Activated CD8-positive, alpha-beta memory T cell treated with anti-CD3 and anti-CD28 coated beads, Interleukin-2, amount 50 U/mL, for 4 hours (primary cell): ENCODE measurements around the gene SENP1.

Experiments used
- DNase-seq: peaks from one replicate; pipeline ENCODE4 v3.0.0-alpha.2; 2020

Gene SENP1

DNA sequence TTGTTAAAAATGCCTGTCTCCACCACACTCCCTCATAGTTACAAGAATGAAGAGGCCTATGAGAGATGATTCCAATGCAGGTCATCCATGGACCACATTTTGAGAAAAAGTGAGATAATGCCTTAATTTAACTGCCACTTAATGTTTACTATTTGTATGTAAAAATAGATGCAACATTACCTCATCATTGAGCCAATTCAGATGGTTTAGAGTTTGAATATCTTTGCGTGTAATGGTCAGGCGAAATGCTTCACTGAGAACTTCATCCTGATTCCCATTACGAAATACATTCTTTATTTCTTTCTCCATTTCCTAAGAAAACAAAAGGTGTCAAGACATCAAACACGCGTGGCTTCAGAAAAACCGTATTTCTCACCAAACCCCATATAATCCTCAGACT lies 42.3 kb downstream of the SENP1 start:
- DNase-seq = no peak

DNA sequence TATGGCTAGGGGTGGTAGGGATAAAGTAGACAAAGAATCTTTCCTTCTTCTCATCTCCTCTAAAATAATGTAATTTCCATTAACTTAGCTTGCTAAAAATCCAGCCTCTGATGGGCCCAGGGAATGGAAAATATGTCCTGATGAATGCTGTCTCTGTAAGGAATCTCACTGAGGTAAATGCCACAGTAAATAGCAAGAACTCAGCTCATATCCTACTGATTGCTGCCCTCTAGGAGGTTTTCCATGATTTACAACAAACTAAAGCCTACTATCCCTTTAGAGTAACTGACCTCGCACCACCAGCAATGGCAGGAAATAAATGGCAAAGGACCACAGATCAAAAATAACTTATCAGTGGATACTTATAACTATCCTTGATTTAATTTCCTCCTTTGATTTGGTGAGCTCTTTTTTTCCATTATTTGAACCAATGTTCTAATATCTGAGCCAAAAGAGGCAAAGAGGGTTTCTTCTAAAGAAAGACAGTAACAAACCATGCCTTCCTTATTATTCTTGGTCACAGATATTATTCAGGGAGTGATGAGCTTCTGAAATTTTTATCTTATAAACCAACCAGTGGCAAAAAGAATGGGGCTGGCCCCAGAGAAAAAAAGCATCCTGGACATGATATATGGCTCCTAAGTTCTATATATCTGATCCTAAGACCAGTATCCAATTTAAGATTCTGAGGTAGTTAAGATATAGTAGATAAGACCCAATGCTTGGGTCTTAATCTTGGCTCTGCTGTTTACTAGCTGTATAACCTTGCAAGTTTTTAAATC lies 43.8 kb downstream of the SENP1 start:
- DNase-seq = no peak

DNA sequence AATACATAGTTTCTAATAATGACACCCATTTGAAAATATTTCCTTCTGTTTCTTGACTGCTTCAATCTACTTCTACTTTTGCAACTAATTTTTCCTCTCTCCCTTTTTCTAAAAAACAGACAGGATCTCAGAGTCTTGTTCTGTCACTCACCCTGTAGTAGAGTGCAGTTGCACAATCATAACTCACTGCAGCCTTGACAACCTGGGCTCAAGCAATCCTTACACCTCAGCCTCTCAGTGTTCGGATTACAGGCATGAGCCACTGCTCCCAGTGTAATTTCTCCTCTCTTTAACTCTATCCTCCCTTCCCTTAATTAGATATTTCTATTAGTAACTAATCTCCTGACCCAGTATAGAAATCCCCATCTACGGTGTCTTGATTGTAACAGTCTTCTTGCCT lies 45.4 kb downstream of the SENP1 start:
- DNase-seq = no peak

DNA sequence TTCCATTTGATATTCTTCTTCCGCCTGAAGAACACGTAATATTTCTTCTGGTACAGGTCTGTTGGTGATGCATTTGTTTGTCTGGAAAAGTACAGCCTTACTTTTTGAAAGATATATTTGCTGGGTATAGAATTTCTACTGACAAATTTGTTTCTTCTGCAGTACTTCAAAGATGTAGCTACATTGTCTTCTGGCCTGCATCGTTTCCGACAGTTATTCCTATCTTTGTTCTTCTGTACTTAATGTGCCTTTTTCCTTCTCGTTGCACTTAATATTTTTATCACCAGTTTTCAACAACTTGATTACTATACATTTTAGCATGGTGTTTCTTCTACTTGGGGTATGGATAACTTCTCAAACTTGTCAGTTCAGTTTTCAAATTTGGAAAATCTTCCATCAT lies 47.1 kb downstream of the SENP1 start:
- no peak for DNase-seq

DNA sequence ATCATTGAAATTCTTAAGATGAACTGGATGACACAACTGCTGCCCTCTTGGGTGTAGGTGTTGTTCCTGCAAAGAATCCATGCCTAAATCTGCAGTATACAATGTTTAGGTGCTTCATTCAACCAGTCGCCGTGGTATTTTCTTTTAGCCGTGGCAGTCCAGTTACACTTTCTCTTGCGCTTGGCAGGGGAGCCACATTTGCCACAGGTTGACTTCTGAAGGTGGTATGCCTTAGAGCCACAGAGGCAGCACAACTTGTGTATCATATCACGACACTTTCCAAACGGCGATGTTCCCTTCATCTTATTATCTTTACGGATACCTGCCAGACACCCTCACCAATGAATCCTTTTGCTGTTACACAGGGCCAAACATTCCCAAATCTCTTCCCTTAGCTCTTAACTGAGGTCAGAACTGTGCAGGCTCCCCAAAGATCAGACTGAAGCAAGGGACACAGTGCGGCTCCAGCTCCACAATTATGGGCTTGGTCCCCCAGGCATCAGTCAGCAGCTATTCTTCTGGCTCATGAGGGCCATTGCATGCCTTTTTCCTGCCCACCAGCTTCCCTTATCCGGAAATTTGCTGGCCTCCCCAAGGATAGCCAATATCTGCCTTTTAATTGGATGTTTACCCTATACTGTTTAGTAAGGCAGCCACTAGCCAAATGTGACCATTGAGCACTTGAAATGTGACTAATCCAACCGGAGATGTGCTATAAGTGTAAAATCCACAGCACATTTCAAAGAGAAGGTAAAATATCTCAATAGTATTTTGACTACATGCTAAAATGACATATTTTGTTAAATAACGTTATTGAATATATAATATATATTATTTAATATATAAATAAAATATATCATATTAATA lies 50.7 kb downstream of the SENP1 start:
- DNase-seq = no peak

DNA sequence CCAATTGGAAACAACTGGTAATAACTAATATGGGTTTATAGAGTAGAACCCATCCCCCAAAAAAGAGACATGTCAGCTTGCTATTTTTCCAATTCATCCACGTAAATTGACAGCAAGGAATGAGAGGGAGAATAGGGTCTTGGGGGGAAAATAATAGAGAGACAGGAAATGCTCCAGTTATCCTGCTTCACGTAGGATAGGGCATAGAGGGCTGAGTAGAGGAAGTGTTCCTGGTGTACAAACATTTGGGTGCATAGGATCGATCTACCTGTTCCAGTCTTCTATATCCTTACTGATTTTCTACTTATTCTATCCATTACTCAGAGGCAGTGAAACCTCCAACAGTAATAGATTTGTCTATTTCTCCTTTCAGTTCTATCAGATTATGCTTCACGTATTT lies 52.0 kb downstream of the SENP1 start:
- no peak for DNase-seq

DNA sequence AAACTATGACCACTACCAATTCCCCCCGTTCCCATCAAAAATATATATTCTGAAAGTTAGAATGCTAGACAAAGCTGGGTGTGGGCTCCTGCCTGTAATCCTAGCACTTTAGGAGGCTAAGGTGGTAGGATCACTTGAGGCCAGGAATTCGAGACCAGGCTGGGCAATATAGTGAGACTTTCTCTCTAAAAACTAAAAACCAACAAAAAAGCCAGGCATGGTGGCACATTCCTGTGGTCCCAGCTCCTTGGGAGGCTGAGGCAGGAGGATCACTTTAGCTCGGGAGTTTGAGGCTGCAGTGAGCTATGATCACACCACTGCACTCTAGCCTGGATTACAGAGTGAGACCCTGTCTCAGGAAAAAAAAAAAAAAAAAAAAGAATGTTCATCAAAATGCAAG lies 52.8 kb downstream of the SENP1 start:
- DNase-seq = no peak

DNA sequence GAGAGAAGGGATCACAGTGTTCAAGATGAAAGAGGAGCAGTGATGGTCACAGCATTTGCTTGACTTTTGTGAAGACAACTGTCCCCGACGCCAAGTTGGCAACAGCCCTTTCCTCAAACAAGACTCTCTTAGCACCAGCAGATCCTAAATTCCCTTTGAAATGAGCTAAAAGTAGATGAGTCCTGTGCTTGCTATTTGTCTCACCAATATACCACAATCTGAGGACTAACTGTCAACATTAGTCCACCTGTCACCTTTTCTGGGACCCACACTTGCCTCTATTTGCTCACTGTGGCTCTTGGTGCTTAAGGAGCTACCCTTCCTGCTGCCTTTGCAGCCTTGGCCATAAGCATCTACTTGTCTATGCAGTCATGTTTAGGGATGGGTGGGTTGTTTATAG lies 54.2 kb downstream of the SENP1 start:
- no peak for DNase-seq

DNA sequence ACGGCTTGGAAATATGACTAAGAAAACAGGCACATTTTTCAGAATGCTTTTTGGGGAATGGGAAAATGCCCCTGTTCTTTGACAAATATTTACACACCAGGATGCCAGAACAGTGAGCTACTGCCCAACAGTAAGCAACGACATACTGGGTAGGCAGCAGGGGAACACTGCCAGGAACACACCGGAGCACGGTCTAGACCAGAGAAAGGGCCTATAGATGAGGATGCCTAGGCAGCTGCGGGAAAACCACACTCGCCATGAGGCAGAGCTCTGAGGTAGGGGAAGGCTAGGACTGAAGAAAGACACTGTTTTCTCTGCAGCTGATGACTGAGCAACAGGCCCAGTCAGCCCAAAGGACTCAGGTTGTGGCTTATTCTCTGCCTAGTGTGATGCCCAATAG lies 55.7 kb downstream of the SENP1 start:
- no peak for DNase-seq

DNA sequence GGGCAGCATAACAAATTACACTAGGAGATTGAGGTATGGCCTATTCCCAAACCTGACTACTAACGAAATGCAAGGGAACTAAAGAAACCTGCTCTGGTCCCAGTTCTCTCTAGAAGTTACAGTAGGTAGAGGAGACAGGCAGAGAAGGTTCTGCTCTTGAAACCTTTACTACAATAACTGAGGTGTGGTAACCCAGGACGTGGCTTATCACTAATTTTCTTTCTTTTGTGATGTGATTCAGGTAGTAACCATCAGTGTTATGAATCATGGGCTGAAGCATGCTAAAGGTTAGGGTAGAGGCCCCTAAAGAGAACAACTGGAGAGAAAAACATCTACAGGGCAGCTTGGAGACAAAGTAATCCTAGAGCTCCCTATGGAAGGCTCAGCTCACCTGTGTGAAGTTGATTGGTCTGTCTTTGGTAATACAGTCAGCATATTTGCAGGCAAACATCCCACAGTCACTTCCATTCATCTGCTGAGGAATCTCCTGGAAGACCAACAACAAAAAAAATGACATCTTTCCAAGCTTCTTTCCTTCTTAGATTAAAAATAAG lies 59.8 kb downstream of the SENP1 start:
- DNase-seq = no peak

DNA sequence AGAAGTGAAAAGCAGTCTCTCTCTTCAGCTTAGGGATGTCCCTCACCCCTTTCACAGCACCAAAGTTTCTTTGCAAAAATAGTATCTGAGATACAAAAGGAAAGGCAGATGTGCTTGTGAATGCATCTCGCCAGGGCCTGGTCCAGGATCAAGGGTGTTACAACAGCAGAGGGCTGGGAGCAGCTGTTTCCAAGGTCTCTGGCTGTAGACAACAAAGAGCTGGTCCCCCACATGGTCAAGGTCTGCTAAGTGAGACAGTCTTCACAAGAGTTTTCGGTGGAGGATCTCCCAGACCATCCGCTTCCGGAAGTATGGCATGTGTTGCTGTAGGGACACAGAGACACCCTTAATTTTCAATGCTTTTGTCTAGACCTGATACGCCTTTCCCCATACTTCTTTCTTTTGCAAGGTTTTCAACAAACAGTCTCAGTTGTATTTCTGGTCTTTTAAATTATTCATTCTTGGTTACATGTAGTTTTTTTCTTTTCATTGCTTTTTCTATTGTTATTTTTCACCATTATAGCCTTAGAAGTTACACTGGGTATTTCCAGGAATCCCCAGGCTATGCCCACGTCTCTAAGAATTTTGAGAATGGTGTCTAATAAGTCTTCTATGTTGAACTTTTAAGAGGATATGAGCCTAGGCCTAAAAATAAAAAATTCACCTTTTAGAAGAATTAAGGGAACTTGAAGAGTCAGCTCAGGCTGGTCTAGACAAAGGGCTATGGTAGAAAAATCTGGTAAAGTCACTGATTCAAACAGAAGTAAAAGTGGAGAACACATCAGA lies 60.6 kb downstream of the SENP1 start:
- no peak for DNase-seq

DNA sequence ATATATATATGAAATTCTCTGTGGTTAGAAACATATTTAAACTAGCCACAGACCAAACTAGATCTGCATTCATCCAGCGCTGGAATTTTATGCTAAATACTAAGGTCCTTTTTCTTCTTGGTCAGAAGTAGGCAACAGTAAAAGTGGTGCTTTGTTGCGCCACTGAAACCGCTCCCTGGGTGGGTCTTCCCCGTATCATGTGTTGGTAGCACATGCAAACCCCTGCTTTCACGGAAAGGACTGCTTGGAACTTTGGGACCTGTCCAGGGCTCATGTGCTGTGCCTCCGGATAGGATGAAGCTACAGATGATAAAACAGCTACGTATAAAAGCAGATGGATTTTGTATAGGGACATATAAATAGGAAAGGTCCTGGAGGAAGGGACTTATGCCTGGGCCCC lies 61.5 kb downstream of the SENP1 start:
- no peak for DNase-seq

DNA sequence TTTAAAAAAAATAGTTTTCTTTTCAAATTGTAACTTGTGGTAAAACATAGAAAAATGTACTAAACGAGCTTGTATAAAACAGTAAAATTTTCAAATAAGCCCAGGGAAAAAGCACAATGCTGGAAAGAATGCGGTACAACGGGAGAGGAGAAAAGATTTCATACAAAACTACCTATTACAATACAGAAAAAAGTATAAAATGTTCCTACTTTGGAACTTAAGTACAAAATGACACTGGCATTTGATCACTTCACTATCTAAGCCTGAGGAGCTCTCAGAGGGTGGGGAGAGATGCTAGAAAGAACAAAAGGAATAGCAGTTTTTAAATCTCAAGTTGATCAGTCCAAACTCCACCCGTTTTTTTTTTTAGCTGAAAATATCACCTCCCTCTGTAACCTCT lies 62.1 kb downstream of the SENP1 start:
- DNase-seq = no peak

DNA sequence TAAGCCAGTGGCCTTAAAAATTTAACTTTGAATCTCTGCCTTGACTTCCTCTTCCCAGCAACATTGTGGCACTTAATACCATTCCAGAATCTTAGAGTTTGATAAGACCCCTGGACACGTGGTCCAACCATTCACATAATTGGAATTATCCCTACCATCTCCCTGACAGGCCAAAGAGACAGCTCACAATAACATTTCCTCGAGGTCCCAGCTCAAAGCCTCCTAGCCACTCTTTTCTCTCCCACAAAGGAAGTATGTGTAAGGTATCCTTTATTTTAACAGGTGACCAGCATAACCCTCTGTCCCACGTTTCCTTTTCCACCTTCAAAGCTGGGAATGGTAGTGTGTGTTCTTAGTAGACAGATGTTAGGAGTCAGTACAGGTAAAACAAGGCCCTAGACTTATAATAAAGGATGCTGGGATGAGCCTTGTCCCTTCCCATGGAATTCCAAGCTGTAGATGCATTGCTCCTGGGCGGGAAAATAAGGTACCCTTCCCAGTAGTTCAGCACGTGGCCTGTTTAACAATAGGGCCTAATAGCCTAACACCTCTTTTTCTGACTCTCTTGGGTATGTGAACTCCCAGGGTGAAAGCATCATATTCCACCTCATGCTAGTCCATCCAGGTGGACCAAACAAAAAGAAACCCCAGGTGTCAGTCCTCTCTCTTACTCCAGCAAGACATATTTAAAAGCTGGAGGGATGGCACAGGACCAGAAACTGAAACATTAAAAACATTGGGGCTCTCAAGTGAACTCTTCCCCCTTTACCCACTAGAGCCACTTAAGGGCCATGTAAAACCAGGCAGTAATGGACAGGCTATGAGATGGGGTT lies 64.1 kb downstream of the SENP1 start:
- no peak for DNase-seq

DNA sequence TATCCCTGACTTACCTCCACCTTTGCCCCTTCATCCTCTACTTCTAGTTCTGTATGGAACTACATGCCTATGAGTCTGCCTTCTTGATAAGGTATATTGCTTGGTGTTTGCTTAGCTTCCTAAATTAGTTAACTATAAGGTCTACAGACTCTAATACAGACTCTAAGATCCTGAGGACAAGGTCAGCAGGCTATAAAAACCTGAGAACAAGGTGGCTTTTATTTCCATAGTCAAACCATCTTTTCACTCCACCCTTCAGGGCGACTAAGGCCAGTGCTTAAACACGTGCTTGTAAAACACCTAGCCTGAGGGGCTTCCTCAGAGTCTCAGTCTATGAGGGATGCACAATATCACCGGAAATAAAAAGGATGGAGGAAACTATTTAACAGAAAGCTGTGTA lies 65.5 kb downstream of the SENP1 start:
- DNase-seq = no peak

DNA sequence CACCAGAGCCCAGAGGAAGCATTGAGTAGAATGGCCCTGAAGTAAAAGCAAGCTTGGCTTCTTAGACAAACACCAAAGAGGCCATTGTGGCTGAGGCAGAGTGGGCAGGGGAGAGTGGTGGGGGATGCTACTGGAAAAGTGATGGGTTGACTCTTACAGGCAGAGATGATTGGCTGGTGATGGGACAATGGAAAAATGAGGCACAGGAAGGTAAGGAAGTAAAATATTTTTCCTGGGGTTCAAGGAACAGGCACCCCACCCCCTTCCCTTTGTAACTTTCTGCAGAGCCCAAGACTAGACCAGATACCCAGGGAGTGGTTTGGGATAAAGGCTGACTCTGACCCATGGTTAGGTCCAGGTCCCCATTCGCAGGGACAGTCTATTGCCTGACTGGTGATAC lies 66.7 kb downstream of the SENP1 start:
- DNase-seq = no peak

DNA sequence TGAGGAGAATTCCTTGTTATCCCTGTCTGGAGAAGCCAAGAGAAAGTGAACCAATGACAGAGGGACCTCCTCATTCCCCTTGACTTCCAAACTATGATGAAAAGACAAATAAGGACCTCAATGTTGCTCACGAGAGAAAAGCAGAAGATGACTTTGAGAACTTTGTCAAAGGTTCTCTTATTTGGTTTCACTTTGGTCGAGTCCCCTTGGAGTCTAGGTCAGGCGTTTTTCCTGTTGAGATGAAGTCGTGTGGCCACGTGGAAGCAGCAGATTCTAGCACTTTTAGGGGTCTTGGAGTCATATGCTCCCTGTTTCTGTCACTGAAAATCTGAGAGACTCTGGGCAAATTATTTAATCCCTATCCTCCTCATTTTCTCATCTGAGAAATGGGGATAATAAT lies 67.8 kb downstream of the SENP1 start:
- DNase-seq = no peak

DNA sequence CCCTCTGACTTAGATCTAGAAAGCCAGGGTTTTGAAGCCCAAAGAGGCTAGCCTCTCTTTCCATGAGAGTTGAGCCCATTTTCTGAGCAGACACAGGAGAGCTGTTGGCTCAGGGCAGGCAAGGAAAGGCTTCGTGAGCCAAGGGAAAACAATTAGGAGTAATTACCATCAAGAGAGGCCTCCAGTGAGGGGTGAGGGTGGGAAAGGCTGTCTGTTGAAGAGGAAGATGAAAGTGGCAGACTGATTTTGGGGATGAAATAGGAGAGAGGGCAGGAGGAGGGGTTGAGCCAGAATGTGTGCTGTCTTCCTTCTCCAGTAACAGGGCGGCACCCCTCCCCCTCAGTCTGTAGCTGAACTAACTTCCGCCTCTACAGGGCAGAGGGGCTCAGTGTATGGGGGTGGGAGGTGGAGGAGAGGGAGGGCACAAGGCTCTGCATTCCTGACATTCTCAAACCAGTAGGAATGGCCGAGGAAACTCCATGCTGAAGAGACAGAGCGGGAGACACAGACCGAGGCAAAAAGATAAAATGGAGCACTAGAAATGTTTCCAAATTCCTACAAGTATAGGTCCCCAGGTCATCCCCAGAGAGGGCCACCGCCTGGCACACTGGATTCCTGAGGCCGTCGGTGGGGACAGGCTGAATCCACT lies 68.5 kb downstream of the SENP1 start:
- no peak for DNase-seq

DNA sequence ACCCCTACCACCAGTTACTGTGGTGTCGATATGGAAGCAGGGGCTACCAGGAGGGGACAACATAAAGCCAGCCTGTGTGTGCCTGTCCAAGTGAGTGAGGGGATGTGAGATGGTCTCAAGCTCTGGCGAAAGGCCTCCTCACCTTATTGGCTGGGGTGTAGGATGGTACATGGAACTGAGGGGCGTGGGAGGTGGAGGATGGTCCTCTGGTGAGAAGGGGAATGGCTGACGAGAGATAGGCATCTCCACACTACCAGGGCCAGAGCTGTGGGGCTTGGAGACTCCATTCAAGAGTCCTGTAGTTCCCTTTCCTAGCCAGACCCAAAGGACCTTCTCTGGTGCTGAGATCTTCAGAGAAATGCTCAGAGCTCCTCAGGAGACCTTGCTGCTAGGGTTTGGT lies 69.1 kb downstream of the SENP1 start:
- no peak for DNase-seq

DNA sequence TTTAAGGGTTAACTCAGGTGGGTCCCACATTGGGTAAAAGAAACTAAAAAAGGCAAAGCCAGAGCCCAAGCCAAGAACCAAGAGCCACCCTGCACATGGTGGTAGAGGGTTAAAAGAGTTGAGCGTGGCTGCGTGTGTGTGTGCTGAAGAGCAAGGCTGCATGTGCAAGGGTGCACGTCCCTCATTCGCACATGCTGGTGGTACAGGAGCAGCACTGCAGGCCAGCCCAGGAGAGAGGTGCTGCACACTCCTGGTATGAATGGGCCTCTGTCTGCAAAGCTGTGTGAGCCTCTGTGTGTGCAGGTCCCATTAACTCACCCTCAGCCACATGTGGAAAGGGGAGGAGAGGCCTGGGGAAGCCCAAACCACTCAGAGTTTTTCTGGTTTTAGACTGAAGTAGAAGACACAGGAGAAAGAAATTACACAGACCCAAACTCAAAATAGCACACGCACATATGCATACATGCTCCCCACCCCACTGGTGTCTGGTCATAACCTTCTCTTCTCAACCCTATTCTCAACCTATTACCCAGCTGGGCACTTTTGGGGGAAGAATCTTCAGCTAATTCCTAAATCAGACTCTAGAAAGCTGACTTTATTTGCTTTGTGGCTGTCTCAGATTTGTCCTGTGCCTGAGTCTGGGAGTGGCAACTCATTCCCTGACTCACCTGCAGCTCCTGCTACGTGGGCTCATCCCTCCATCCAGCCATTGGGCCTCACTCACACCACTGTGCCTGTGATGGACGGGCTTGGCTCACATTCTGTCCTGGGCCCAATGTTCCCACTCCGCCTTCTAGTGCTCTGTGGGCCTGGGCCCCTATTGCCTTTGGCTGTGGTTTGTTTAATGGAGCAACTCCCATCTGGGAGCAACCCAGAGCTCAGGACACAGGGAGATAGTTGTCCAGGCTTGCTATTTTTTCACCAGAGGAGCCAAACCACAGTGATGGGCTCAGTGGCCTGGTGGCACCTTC lies 70.8 kb downstream of the SENP1 start:
- no peak for DNase-seq

DNA sequence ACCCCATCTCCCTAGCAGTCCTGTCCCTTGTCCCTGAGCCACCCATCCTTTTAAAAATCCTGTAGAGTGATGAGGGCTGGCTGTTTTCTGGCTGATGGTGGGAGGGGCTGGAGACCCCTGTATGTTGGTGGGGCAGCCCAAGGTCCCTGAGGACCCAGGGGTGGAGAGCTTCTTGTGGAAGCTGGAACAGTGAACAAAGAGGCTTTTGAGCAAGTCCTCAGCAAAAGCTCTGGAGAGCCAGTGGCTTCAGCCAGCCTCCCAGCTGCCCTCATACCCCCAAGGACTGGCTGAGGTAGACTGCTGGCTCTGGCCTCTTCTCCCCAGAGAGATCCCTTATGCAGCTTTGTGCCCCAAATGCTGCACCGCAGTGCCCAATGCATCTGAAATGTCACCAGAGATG lies 72.4 kb downstream of the SENP1 start:
- no peak for DNase-seq
